ENCODE measurements around the gene CD226. TPM values are rescaled to one million over a fixed set of nuclear protein-coding genes. Genes with fewer than 3 reads are reported as not detected.
"Not testable (repeated sequence)": the region's sequence is repeated elsewhere in the genome, so short reads cannot be mapped to it uniquely, and the experiment has no call there.

The CD226 gene
- total RNA-seq, 2 donors from 2014 or later, result 1.0 to 1.1 TPM

DNA sequence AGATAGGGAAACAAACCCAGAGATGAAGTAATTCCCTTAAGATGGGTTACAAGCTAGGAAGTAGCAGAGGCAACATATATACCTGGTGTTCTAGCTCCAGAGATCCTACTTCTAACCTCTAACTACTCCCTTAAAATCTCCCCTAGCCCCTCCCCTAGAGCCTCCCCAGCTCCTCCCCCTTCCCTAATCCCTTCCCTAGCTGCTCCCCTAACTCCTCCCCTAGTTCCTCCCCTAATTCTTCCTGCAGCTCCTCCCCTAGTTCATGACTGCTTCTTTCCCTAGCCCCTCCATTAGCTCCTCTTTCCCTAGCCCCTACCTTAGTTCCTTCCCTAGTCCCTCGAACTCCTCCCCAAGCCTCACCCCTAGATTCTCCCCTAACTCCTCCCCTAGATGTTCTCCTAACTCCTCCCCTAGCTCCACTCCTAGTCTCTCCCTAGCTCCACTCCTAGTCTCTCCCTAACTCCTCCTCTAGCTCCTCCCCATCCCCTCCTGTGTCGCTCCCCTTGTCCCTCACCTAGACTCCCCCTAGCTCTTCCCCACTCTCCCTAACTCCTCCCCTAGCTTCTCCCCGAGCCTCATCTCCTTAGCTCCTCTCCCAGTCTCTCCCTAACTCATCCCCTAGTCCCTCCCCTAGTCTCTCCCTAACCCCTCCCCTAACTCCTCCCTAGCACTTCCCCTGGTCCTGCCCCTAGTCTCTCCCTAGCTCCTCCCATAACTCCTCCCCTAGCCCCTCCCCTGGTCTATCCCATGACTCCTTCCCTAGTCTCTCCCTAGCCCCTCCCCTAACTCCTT lies 108.9 kb downstream of the CD226 start:
- Histone ChIP-seq H3K36me3 (no peaks in the 10 kb centered on the region), H3K27me3 (no peaks in the 10 kb centered on the region), H3K4me1 (no peaks in the 10 kb centered on the region), H3K9me3 (no peaks in the 10 kb centered on the region), H3K27ac (no peak overlapping the region), H3K9ac (ENCODE audit: low read depth in 2 of 2, low read length in 2 of 2) (no peak overlapping the region), H3K4me3 (no peak overlapping the region)
- intact Hi-C loops (cut with DNase I), result no loop called here
- DNase-seq, result no peak
- TF ChIP-seq, protein P1, sequence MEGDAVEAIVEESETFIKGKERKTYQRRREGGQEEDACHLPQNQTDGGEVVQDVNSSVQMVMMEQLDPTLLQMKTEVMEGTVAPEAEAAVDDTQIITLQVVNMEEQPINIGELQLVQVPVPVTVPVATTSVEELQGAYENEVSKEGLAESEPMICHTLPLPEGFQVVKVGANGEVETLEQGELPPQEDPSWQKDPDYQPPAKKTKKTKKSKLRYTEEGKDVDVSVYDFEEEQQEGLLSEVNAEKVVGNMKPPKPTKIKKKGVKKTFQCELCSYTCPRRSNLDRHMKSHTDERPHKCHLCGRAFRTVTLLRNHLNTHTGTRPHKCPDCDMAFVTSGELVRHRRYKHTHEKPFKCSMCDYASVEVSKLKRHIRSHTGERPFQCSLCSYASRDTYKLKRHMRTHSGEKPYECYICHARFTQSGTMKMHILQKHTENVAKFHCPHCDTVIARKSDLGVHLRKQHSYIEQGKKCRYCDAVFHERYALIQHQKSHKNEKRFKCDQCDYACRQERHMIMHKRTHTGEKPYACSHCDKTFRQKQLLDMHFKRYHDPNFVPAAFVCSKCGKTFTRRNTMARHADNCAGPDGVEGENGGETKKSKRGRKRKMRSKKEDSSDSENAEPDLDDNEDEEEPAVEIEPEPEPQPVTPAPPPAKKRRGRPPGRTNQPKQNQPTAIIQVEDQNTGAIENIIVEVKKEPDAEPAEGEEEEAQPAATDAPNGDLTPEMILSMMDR (IDR thresholded peaks at IDR 0.05), result no peak

DNA sequence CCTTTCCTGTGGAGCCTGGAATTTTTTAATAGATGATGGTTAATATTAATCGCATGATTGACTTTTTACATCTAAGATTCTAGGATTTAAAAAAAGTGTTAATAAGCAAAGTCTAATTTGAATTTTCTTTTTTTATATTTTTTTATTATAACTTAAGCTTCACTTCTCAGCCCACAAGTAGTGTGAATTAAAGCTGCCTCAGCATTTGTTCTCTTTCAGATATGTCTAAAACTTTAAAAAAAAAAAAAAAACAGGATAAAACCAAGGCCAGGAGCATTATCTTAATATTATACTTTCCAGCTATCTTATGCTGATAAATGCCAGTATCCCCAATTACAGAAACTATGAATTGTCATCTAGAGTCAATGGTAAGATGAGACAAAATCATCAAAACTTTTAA lies 109.7 kb downstream of the CD226 start:
- TF ChIP-seq, protein P1 (IDR thresholded peaks at IDR 0.05), result no peak
- H3K9me3 ChIP-seq, result no peaks in the 10 kb centered on the region
- H3K27me3 ChIP-seq, result no peaks in the 10 kb centered on the region
- DNase-seq, result no peak
- no peaks in the 10 kb centered on the region for H3K4me1 ChIP-seq
- no peak overlapping the region for H3K4me3 ChIP-seq
- intact Hi-C loops (cut with DNase I), result no loop called here
- H3K27ac ChIP-seq, result no peak overlapping the region
- H3K9ac ChIP-seq (ENCODE audit: low read depth in 2 of 2, low read length in 2 of 2), result no peak overlapping the region
- no peaks in the 10 kb centered on the region for H3K36me3 ChIP-seq

DNA sequence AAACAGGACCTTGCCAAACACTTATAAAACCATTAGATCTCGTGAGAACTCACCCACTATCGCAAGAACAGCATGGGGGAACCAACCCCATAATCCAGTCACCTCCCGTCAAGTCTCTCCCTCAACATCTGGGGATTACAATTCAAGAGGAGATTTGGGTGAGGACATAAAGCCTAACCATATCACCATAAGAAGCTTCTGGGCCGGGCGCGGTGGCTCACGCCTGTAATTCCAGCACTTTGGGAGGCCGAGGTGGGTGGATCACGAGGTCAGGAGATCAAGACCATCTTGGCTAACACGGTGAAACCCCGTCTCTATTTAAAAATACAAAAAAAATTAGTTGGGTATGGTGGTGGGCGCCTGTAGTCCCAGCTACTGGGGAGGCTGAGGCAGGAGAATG lies 112.7 kb downstream of the CD226 start:
- H3K4me1 ChIP-seq; DNase-seq; H3K9ac ChIP-seq (ENCODE audit: low read depth in 2 of 2, low read length in 2 of 2); H3K4me3 ChIP-seq; H3K36me3 ChIP-seq; H3K27me3 ChIP-seq; H3K27ac ChIP-seq; H3K9me3 ChIP-seq; intact Hi-C loops (cut with DNase I): not testable (repeated sequence)

DNA sequence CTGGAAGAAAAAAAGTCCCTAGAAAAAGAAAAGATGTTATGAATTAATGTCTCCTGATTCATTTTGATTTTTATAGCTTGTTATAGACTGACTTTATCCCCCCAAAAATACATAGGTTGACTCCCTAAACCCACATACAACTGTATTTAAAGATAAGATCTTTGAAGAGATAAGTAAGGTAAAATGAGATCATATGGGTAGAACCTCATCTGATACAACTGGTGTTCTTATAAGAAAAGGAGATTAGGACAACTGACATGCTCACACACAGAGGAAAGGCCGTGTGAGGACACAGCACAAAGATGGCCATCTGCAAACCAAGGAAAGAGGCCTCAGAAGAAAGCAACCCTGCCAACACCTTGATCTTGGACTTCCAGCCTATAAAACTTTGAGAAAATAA lies 117.5 kb downstream of the CD226 start:
- no peak overlapping the region for H3K9ac ChIP-seq (ENCODE audit: low read depth in 2 of 2, low read length in 2 of 2)
- H3K27me3 ChIP-seq, result no peaks in the 10 kb centered on the region
- H3K4me3 ChIP-seq, result no peak overlapping the region
- intact Hi-C loops (cut with DNase I), result no loop called here
- no peaks in the 10 kb centered on the region for H3K9me3 ChIP-seq
- no peak overlapping the region for H3K27ac ChIP-seq
- H3K36me3 ChIP-seq, result no peaks in the 10 kb centered on the region
- no peaks in the 10 kb centered on the region for H3K4me1 ChIP-seq
- no peak for DNase-seq
- TF ChIP-seq, protein P1 (IDR thresholded peaks at IDR 0.05), result no peak

DNA sequence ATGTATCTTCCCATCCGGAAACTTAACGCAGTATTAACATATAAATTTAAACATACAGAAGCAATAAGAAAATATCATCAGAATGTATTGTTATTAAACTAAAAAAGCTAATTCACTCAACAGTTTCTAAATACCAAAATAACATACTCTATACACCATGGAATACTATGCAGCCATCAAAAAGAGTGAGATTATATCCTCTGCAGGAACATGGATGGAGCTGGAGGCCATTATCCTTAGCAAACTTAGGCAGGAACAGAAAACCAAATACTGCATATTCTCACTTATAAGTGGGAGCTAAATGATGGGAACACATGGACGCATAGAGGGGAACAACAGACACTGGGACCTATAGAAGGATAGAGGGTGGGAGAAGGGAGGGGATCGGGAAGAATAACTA lies 127.1 kb downstream of the CD226 start:
- Histone ChIP-seq H3K9me3 (no peaks in the 10 kb centered on the region), H3K4me3 (no peak overlapping the region), H3K27me3 (no peaks in the 10 kb centered on the region), H3K36me3 (no peaks in the 10 kb centered on the region), H3K27ac (no peak overlapping the region), H3K4me1 (no peaks in the 10 kb centered on the region), H3K9ac (ENCODE audit: low read depth in 2 of 2, low read length in 2 of 2) (no peak overlapping the region)
- intact Hi-C loops (cut with DNase I), result no loop called here
- TF ChIP-seq, protein P1 (IDR thresholded peaks at IDR 0.05), result no peak
- DNase-seq, result no peak

DNA sequence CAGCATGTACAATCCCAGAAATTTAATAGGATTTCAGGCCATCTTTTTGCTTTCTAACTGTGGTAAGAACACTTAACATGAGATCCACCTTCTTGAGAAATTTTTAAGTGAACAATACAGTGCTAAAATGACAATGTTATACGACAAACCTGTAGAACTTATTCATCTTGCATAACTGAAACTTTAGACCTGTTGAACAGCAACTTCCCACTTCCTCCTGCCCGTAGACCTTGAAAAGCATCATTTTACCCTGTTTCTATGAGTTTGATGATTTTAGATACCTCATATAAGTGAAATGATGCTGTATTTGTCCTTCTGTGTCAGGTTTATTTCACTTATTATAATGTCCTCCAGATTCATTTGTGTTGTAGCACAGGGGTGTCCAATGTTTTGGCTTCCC lies 128.2 kb downstream of the CD226 start:
- Histone ChIP-seq H3K4me1 (no peaks in the 10 kb centered on the region), H3K4me3 (no peak overlapping the region), H3K9ac (ENCODE audit: low read depth in 2 of 2, low read length in 2 of 2) (no peak overlapping the region), H3K27ac (no peak overlapping the region), H3K9me3 (no peaks in the 10 kb centered on the region), H3K27me3 (no peaks in the 10 kb centered on the region), H3K36me3 (no peaks in the 10 kb centered on the region)
- no peak for DNase-seq
- TF ChIP-seq, protein P1 (IDR thresholded peaks at IDR 0.05), result no peak
- intact Hi-C loops (cut with DNase I), result no loop called here
